Chondrocyte (in vitro differentiated cells): ENCODE measurements around the gene CTSL. TPM values are rescaled to one million over a fixed set of nuclear protein-coding genes. Genes with fewer than 3 reads are reported as not detected.

Source experiments
- DNase-seq: peaks from one replicate; pipeline ENCODE4 v3.0.0; 2021; ENCODE audit warnings: mixed read lengths, low spot score
- H3K27ac Mint-ChIP-seq: one replicate; pipeline ENCODE4 v1.8.0; 2021; ENCODE audit warnings: mild to moderate bottlenecking, moderate library complexity, mixed read lengths; ENCODE audit not compliant: unreplicated experiment
- H3K27me3 Mint-ChIP-seq: 2 replicates; pipeline ENCODE4 v1.8.0; 2021; ENCODE audit warnings: low read depth, mixed read lengths
- H3K36me3 Mint-ChIP-seq: 2 replicates; pipeline ENCODE4 v1.8.0; 2021; ENCODE audit warnings: low read depth, mixed read lengths
- H3K4me1 Mint-ChIP-seq: 2 replicates; pipeline ENCODE4 v1.8.0; 2021; ENCODE audit warnings: low read depth, mild to moderate bottlenecking, mixed read lengths
- H3K4me3 Mint-ChIP-seq: one replicate; pipeline ENCODE4 v1.8.0; 2021; ENCODE audit warnings: mild to moderate bottlenecking, moderate library complexity, mixed read lengths; ENCODE audit not compliant: unreplicated experiment
- H3K9me3 Mint-ChIP-seq: 2 replicates; pipeline ENCODE4 v1.8.0; 2021; ENCODE audit warnings: low read depth, mixed read lengths
- CTCF ChIP-seq: fragments of 200-600 bp; sonication (generic); IDR thresholded peaks from 2 replicates; pipeline ENCODE4 v1.5.0; 2021; ENCODE audit warnings: antibody characterized with exemption, mild to moderate bottlenecking, moderate library complexity
- total RNA-seq: library from RNA; stranded (reverse); gene quantifications from 3 replicates; pipeline ENCODE4 v1.2.1, GENCODE V29; 2021

The CTSL gene
- total RNA-seq, 1 donor from 2014 or later: 77.7 TPM

- H3K4me1 Mint-ChIP-seq: peaks cover 30% of the 10 kb centered on the region
- H3K27ac Mint-ChIP-seq: no peak overlapping the region
- H3K4me3 Mint-ChIP-seq: no peak overlapping the region
- H3K36me3 Mint-ChIP-seq: peaks cover 18% of the 10 kb centered on the region
- TF ChIP-seq CTCF: no peak
- no peak for DNase-seq
- no peaks in the 10 kb centered on the region for H3K9me3 Mint-ChIP-seq
- H3K27me3 Mint-ChIP-seq: no peaks in the 10 kb centered on the region
Observed at GRCh38 chr9:87681271-87682061, 44.5 kb upstream of the CTSL start.

- Mint-ChIP-seq H3K27me3 (no peaks in the 10 kb centered on the region), H3K4me3 (no peak overlapping the region), H3K27ac (no peak overlapping the region), H3K4me1 (peaks cover 26% of the 10 kb centered on the region), H3K9me3 (no peaks in the 10 kb centered on the region), H3K36me3 (peaks cover 20% of the 10 kb centered on the region)
- DNase-seq: no peak
- TF ChIP-seq CTCF: no peak
Observed at GRCh38 chr9:87682085-87682484, 43.8 kb upstream of the CTSL start.

- H3K9me3 Mint-ChIP-seq: no peaks in the 10 kb centered on the region
- peaks cover 26% of the 10 kb centered on the region for H3K4me1 Mint-ChIP-seq
- H3K27me3 Mint-ChIP-seq: no peaks in the 10 kb centered on the region
- no peak for TF ChIP-seq CTCF
- no peak overlapping the region for H3K4me3 Mint-ChIP-seq
- DNase-seq: no peak
- H3K27ac Mint-ChIP-seq: no peak overlapping the region
- peaks cover 21% of the 10 kb centered on the region for H3K36me3 Mint-ChIP-seq
Observed at GRCh38 chr9:87682618-87683017, 43.3 kb upstream of the CTSL start.

- TF ChIP-seq CTCF: no peak
- no peaks in the 10 kb centered on the region for H3K9me3 Mint-ChIP-seq
- H3K27me3 Mint-ChIP-seq: no peaks in the 10 kb centered on the region
- peak overlapping the region; percentile 49 for H3K27ac Mint-ChIP-seq
- no peak for DNase-seq
- H3K36me3 Mint-ChIP-seq: peaks cover 30% of the 10 kb centered on the region
- no peak overlapping the region for H3K4me3 Mint-ChIP-seq
- H3K4me1 Mint-ChIP-seq: peaks cover 22% of the 10 kb centered on the region
Observed at GRCh38 chr9:87683751-87684626, 41.9 kb upstream of the CTSL start.

GRCh38 chr9:87684627-87685219, 41.2 kb upstream of the CTSL start:
- Mint-ChIP-seq H3K9me3 (peaks cover 6% of the 10 kb centered on the region), H3K27me3 (no peaks in the 10 kb centered on the region), H3K27ac (peak overlapping the region; percentile 49), H3K4me1 (peaks cover 22% of the 10 kb centered on the region), H3K36me3 (peaks cover 36% of the 10 kb centered on the region), H3K4me3 (no peak overlapping the region)
- TF ChIP-seq CTCF: peak; percentile 88
- DNase-seq: no peak
